DOHH2 (cell line): Measurements from ENCODE around the gene MORC2.

Experiments used
- H3F3A ChIP-seq: fragments of 200-600 bp; sonication (generic), shearing (Covaris generic); 2 replicates; pipeline ENCODE4 v1.6.0; 2016; ENCODE audit warnings: antibody characterized with exemption, mild to moderate bottlenecking; ENCODE audit not compliant: control insufficient read depth, insufficient read depth
- H3K27ac ChIP-seq: fragments of 200-600 bp; sonication (generic); 2 replicates; pipeline ENCODE4 v1.5.1; 2014; ENCODE audit warnings: low read depth, mild to moderate bottlenecking, low read length, moderate library complexity
- H3K27me3 ChIP-seq: fragments of 200-600 bp; sonication (generic); 2 replicates; pipeline ENCODE4 v1.6.1; 2014; ENCODE audit warnings: mild to moderate bottlenecking, low read length, mixed read lengths; ENCODE audit not compliant: control insufficient read depth
- H3K36me3 ChIP-seq: fragments of 200-600 bp; sonication (generic); 2 replicates; pipeline ENCODE4 v1.6.1; 2014; ENCODE audit warnings: mild to moderate bottlenecking, low read length, moderate library complexity, mixed read lengths; ENCODE audit not compliant: control insufficient read depth
- H3K4me1 ChIP-seq: fragments of 200-600 bp; sonication (generic); 2 replicates; pipeline ENCODE4 v1.6.1; 2014; ENCODE audit warnings: mild to moderate bottlenecking, low read length, mixed read lengths; ENCODE audit not compliant: control insufficient read depth
- H3K4me2 ChIP-seq: fragments of 200-600 bp; sonication (generic); 2 replicates; pipeline ENCODE4 v1.6.0; 2014; ENCODE audit warnings: mild to moderate bottlenecking, low read length, moderate library complexity
- H3K4me3 ChIP-seq: fragments of 200-600 bp; sonication (generic); 2 replicates; pipeline ENCODE4 v1.5.1; 2014; ENCODE audit warnings: mild to moderate bottlenecking, low read length, mixed read lengths
- H3K79me2 ChIP-seq: fragments of 200-600 bp; sonication (generic); 2 replicates; pipeline ENCODE4 v1.6.1; 2014; ENCODE audit warnings: mild to moderate bottlenecking, low read length, mixed read lengths; ENCODE audit not compliant: control insufficient read depth
- H3K9me2 ChIP-seq: fragments of 200-600 bp; sonication (generic); replicated peaks from 2 replicates; pipeline ENCODE4 v1.6.1; 2014; ENCODE audit warnings: mild to moderate bottlenecking, low read length, mixed read lengths; ENCODE audit not compliant: control insufficient read depth
- H3K9me3 ChIP-seq: fragments of 200-600 bp; sonication (generic); 2 replicates; pipeline ENCODE4 v1.6.1; 2014; ENCODE audit warnings: antibody characterized with exemption, low read length, mixed read lengths; ENCODE audit not compliant: control insufficient read depth, insufficient read depth
- H4K20me1 ChIP-seq: fragments of 200-600 bp; sonication (generic); 2 replicates; pipeline ENCODE4 v1.6.0; 2014; ENCODE audit warnings: low read depth, mild to moderate bottlenecking, antibody characterized with exemption, low read length, moderate library complexity; ENCODE audit not compliant: control insufficient read depth, insufficient read depth
- EZH2phosphoT487 ChIP-seq: fragments of 200-600 bp; sonication (generic); IDR thresholded peaks from 2 replicates; pipeline ENCODE4 v1.6.1; 2017; ENCODE audit warnings: borderline replicate concordance, mild to moderate bottlenecking, antibody characterized with exemption, low read length, moderate library complexity, mixed read lengths
- TF ChIP-seq, protein P1 (sequence below): fragments of 200-600 bp; sonication (generic); IDR thresholded peaks from one replicate; pipeline ENCODE4 v1.5.1; 2014; ENCODE audit warnings: antibody characterized with exemption, mild to moderate bottlenecking, low read depth, low read length; ENCODE audit not compliant: poor library complexity, severe bottlenecking

The MORC2 gene

DNA sequence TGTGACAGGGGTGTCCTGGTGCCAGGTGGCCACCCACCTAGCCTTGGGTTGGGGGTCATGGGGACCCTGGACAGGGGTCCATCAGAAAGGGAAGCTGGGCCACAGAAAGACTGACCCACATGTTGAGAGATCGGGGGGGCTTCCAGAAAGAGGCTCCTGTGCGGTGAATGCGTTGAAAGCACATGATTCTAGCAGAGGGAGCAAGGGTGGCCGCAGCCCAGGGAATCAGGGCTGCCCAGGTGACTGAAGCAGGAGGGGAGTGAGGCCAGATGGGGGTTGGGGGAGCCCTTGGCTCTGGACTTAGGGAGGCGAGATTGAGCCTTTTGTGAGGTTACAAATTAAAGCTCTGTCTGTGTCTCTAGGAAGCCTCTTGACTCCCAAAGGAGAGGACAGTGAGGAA, 80.7 kb downstream of the MORC2 start:
- Histone ChIP-seq H3F3A (no peaks in the 10 kb centered on the region), H3K27me3 (no peaks in the 10 kb centered on the region), H3K4me3 (no peak overlapping the region), H3K9me3 (no peaks in the 10 kb centered on the region), H3K9me2 (no peaks in the 10 kb centered on the region), H3K79me2 (no peaks in the 10 kb centered on the region), H3K4me2 (no peak overlapping the region), H3K4me1 (no peaks in the 10 kb centered on the region), H4K20me1 (no peaks in the 10 kb centered on the region), H3K36me3 (no peaks in the 10 kb centered on the region), H3K27ac (no peak overlapping the region)
- TF ChIP-seq, protein P1, sequence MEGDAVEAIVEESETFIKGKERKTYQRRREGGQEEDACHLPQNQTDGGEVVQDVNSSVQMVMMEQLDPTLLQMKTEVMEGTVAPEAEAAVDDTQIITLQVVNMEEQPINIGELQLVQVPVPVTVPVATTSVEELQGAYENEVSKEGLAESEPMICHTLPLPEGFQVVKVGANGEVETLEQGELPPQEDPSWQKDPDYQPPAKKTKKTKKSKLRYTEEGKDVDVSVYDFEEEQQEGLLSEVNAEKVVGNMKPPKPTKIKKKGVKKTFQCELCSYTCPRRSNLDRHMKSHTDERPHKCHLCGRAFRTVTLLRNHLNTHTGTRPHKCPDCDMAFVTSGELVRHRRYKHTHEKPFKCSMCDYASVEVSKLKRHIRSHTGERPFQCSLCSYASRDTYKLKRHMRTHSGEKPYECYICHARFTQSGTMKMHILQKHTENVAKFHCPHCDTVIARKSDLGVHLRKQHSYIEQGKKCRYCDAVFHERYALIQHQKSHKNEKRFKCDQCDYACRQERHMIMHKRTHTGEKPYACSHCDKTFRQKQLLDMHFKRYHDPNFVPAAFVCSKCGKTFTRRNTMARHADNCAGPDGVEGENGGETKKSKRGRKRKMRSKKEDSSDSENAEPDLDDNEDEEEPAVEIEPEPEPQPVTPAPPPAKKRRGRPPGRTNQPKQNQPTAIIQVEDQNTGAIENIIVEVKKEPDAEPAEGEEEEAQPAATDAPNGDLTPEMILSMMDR, result no peak
- no peak for TF ChIP-seq EZH2phosphoT487

GRCh38 chr22:30887453-30887852, 81.1 kb downstream of the MORC2 start:
- H3K4me3 ChIP-seq, result no peak overlapping the region
- H3K79me2 ChIP-seq, result no peaks in the 10 kb centered on the region
- no peaks in the 10 kb centered on the region for H3K9me3 ChIP-seq
- H3K36me3 ChIP-seq, result no peaks in the 10 kb centered on the region
- TF ChIP-seq, protein P1, result no peak
- no peak for TF ChIP-seq EZH2phosphoT487
- H3K27ac ChIP-seq, result no peak overlapping the region
- H3K27me3 ChIP-seq, result no peaks in the 10 kb centered on the region
- H3K4me1 ChIP-seq, result no peaks in the 10 kb centered on the region
- H3K9me2 ChIP-seq, result no peaks in the 10 kb centered on the region
- no peak overlapping the region for H3K4me2 ChIP-seq
- no peaks in the 10 kb centered on the region for H3F3A ChIP-seq
- H4K20me1 ChIP-seq, result no peaks in the 10 kb centered on the region

- Histone ChIP-seq H3K79me2 (no peaks in the 10 kb centered on the region), H3K36me3 (no peaks in the 10 kb centered on the region), H3K27ac (no peak overlapping the region), H3K9me2 (no peaks in the 10 kb centered on the region), H3K4me1 (no peaks in the 10 kb centered on the region), H4K20me1 (no peaks in the 10 kb centered on the region), H3F3A (no peaks in the 10 kb centered on the region), H3K27me3 (no peaks in the 10 kb centered on the region), H3K4me3 (no peak overlapping the region), H3K4me2 (no peak overlapping the region), H3K9me3 (no peaks in the 10 kb centered on the region)
- no peak for TF ChIP-seq EZH2phosphoT487
- TF ChIP-seq, protein P1, result no peak
These were observed 83.0 kb downstream of the MORC2 start for GRCh38 chr22:30885591-30885990.

GRCh38 chr22:30885001-30885366, 83.6 kb downstream of the MORC2 start:
- Histone ChIP-seq H3F3A (no peaks in the 10 kb centered on the region), H4K20me1 (no peaks in the 10 kb centered on the region), H3K4me3 (no peak overlapping the region), H3K4me1 (no peaks in the 10 kb centered on the region), H3K9me3 (no peaks in the 10 kb centered on the region), H3K27me3 (no peaks in the 10 kb centered on the region), H3K79me2 (no peaks in the 10 kb centered on the region), H3K4me2 (no peak overlapping the region), H3K27ac (no peak overlapping the region), H3K36me3 (no peaks in the 10 kb centered on the region), H3K9me2 (no peaks in the 10 kb centered on the region)
- TF ChIP-seq EZH2phosphoT487, result no peak
- TF ChIP-seq, protein P1, result no peak
